Stimulated activated CD4-positive, alpha-beta T cell treated with anti-CD3 and anti-CD28 coated beads, Interleukin-4, amount 100 ng/mL, for 4 hours (primary cell): ENCODE data around the gene OCIAD2.
"Not testable (repeated sequence)": the region's sequence is repeated elsewhere in the genome, so short reads cannot be mapped to it uniquely, and the experiment has no call there.

ENCODE experiments used
- DNase-seq, 2 experiments: peaks; one replicate each; pipeline ENCODE4 v3.0.0-alpha.2; 2020

Gene OCIAD2

GRCh38 chr4:48906206-48907173 lies at the start of gene OCIAD2:
Gene OCIAD2, minus strand, starts transcription at chr4:48906774. Its CDS starts 2,225 bp downstream, at chr4:48904549.
- peak; percentile 69 to 85 for DNase-seq

GRCh38 chr4:48954314-48954713 lies 47.7 kb upstream of the OCIAD2 start:
- no peak for DNase-seq

GRCh38 chr4:48949518-48950219 lies 43.1 kb upstream of the OCIAD2 start:
- DNase-seq: no peak

GRCh38 chr4:48949086-48949485 lies 42.5 kb upstream of the OCIAD2 start:
- no peak for DNase-seq

- no peak for DNase-seq
Measured at GRCh38 chr4:48947731-48948130, 41.2 kb upstream of the OCIAD2 start.

GRCh38 chr4:48945981-48946380 lies 39.4 kb upstream of the OCIAD2 start:
- no peak for DNase-seq

GRCh38 chr4:48944756-48945241 lies 38.2 kb upstream of the OCIAD2 start:
- peak; percentile 6 to 50 for DNase-seq

GRCh38 chr4:48944252-48944651 lies 37.7 kb upstream of the OCIAD2 start:
- no peak for DNase-seq

- DNase-seq: no peak
Measured at GRCh38 chr4:48943387-48943786, 36.8 kb upstream of the OCIAD2 start.

- no peak for DNase-seq
Measured at GRCh38 chr4:48939785-48940184, 33.2 kb upstream of the OCIAD2 start.

GRCh38 chr4:48938831-48939230 lies 32.3 kb upstream of the OCIAD2 start:
- no peak for DNase-seq

GRCh38 chr4:48937033-48937432 lies 30.5 kb upstream of the OCIAD2 start:
- no peak for DNase-seq

- DNase-seq: no peak
Measured at GRCh38 chr4:48931459-48931858, 24.9 kb upstream of the OCIAD2 start.

- no peak for DNase-seq
Measured at GRCh38 chr4:48930654-48931053, 24.1 kb upstream of the OCIAD2 start.

- no peak for DNase-seq
Measured at GRCh38 chr4:48924416-48924815, 17.8 kb upstream of the OCIAD2 start.

- not testable (repeated sequence) for DNase-seq
Measured at GRCh38 chr4:48923065-48923464, 16.5 kb upstream of the OCIAD2 start.

- no peak for DNase-seq
Measured at GRCh38 chr4:48914311-48914710, 7.7 kb upstream of the OCIAD2 start.

- DNase-seq: no peak
Measured at GRCh38 chr4:48913346-48913745, 6.8 kb upstream of the OCIAD2 start.

GRCh38 chr4:48912349-48912748 lies 5.8 kb upstream of the OCIAD2 start:
- DNase-seq: no peak

- no peak for DNase-seq
Measured at GRCh38 chr4:48910511-48910910, 3.9 kb upstream of the OCIAD2 start.

GRCh38 chr4:48909697-48910096 lies 3.1 kb upstream of the OCIAD2 start:
- peak; percentile 33 to 71 for DNase-seq

- DNase-seq: no peak
Measured at GRCh38 chr4:48908687-48909086, 2.1 kb upstream of the OCIAD2 start.

GRCh38 chr4:48907706-48908477 lies 1.3 kb upstream of the OCIAD2 start:
- DNase-seq: no peak
